ENCODE results near the gene SV2B. TPM values are rescaled to one million over a fixed set of nuclear protein-coding genes. Genes with fewer than 3 reads are reported as not detected.

The SV2B gene
- total RNA-seq, 1 experiment from 2014 or later: not detected

DNA sequence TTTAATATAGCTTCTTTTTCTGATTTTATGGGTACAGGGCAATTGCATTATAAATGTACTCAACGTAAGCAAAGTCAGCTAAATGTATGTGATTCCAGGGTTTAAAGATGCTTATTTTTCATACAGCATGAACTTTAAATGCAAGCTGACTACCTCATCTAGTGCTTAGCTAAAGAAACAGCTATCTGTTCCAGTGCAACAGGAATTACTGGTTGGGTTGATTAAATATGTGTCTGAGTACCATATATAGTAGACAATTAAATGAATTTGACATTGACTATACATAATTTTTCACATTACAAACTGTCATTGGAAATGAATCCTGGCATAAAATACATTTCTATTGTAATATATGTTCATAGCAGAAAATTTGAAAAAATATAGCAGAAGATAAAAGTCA, 26.3 kb upstream of the SV2B start:
- no peak overlapping the region for H2BK5ac ChIP-seq (ENCODE audit: insufficient read length, low read length)
- no peak overlapping the region for H3K56ac ChIP-seq (ENCODE audit: insufficient read length, low read depth, low read length)
- no peak overlapping the region for H3K4me2 ChIP-seq (ENCODE audit: insufficient read depth, insufficient read length, low read length)
- no peaks in the 10 kb centered on the region for H3K23me2 ChIP-seq (ENCODE audit: insufficient read length, low read depth, low read length, poor library complexity, severe bottlenecking)
- no peaks in the 10 kb centered on the region for H3K27me3 ChIP-seq (ENCODE audit: insufficient read depth, low read length)
- H2AK5ac ChIP-seq (ENCODE audit: insufficient read length, low read length): no peak overlapping the region
- H2BK12ac ChIP-seq (ENCODE audit: insufficient read length, low read depth, low read length): no peak overlapping the region
- H3K9me3 Mint-ChIP-seq: no peaks in the 10 kb centered on the region
- no peak overlapping the region for H3K27ac ChIP-seq (ENCODE audit: insufficient read length, low read depth, low read length)
- H3K4ac ChIP-seq (ENCODE audit: low read depth, low read length): no peak overlapping the region
- no peak overlapping the region for H3K4me3 Mint-ChIP-seq
- H2BK15ac ChIP-seq (ENCODE audit: low read depth, low read length): no peak overlapping the region
- TF ChIP-seq, protein P1, sequence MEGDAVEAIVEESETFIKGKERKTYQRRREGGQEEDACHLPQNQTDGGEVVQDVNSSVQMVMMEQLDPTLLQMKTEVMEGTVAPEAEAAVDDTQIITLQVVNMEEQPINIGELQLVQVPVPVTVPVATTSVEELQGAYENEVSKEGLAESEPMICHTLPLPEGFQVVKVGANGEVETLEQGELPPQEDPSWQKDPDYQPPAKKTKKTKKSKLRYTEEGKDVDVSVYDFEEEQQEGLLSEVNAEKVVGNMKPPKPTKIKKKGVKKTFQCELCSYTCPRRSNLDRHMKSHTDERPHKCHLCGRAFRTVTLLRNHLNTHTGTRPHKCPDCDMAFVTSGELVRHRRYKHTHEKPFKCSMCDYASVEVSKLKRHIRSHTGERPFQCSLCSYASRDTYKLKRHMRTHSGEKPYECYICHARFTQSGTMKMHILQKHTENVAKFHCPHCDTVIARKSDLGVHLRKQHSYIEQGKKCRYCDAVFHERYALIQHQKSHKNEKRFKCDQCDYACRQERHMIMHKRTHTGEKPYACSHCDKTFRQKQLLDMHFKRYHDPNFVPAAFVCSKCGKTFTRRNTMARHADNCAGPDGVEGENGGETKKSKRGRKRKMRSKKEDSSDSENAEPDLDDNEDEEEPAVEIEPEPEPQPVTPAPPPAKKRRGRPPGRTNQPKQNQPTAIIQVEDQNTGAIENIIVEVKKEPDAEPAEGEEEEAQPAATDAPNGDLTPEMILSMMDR (conservative IDR thresholded peaks at IDR 0.05): no peak
- no peaks in the 10 kb centered on the region for H4K20me1 ChIP-seq (ENCODE audit: control insufficient read depth, insufficient read depth, insufficient read length)
- no peak overlapping the region for H4K5ac ChIP-seq (ENCODE audit: insufficient read length, low read depth, low read length)
- no peaks in the 10 kb centered on the region for H3K27me3 Mint-ChIP-seq (ENCODE audit: low read depth)
- no peak overlapping the region for H3K18ac ChIP-seq (ENCODE audit: insufficient read length, low read depth, low read length)
- no peak for DNase-seq
- no CpG with 5 or more reads among the region's 1 CpG for WGBS (ENCODE audit: extremely low coverage, insufficient read length, low lambda C conversion rate)
- H3T11ph ChIP-seq (ENCODE audit: low read length): no peak overlapping the region
- no peak overlapping the region for H4K8ac ChIP-seq (replicated peaks; ENCODE audit: insufficient read length, low read depth, low read length)
- H3K9ac ChIP-seq (ENCODE audit: extremely low read depth, insufficient read length, low read length): no peak overlapping the region
- H3K9me3 ChIP-seq (ENCODE audit: control insufficient read depth, low read depth, low read length): no peaks in the 10 kb centered on the region
- no peaks in the 10 kb centered on the region for H3K4me1 ChIP-seq (ENCODE audit: insufficient read depth, low read length)
- no peak overlapping the region for H2BK120ac ChIP-seq (ENCODE audit: low read depth, low read length, poor library complexity, severe bottlenecking)
- H4K91ac ChIP-seq (ENCODE audit: insufficient read length, low read depth, low read length): no peak overlapping the region
- no peaks in the 10 kb centered on the region for H3K79me1 ChIP-seq (ENCODE audit: insufficient read depth, low read depth, low read length, poor library complexity, severe bottlenecking)
- no peak overlapping the region for H3K14ac ChIP-seq (ENCODE audit: insufficient read depth, low read length)
- H3K23ac ChIP-seq (ENCODE audit: insufficient read length, low read depth, low read length): no peak overlapping the region
- no peaks in the 10 kb centered on the region for H3K36me3 Mint-ChIP-seq (ENCODE audit: insufficient read depth in 1 of 3, low read depth in 3 of 3)
- no peaks in the 10 kb centered on the region for H3K79me2 ChIP-seq (ENCODE audit: insufficient read depth, low read length)
- H2AFZ ChIP-seq (ENCODE audit: low read length): no peak overlapping the region
- no peak overlapping the region for H3K27ac Mint-ChIP-seq
- H3K4me1 Mint-ChIP-seq: no peaks in the 10 kb centered on the region
- H2BK20ac ChIP-seq (ENCODE audit: low read depth, low read length, poor library complexity, severe bottlenecking): no peak overlapping the region

Measured in H9 (cell line).